ENCODE measurements around the gene RAB29.

The RAB29 gene

GRCh38 chr1:205748403-205749233 lies 26.7 kb downstream of the RAB29 start:
- peaks cover 49% of the 10 kb centered on the region for H3K36me3 ChIP-seq

GRCh38 chr1:205746757-205747412 lies 28.4 kb downstream of the RAB29 start:
- H3K36me3 ChIP-seq, result peaks cover 54% of the 10 kb centered on the region
- no peak for DNase-seq
- no peaks in the 10 kb centered on the region for H3K27me3 ChIP-seq (ENCODE audit: insufficient read depth, low read depth, severe bottlenecking)
- TF ChIP-seq CTCF (IDR thresholded peaks at IDR 0.05; ENCODE audit: low read depth, low read length), result no peak
- H3K27ac ChIP-seq, result no peak overlapping the region
- H3K4me3 ChIP-seq (ENCODE audit: low read depth, low read length), result no peak overlapping the region
- H3K9me3 ChIP-seq (ENCODE audit: severe bottlenecking), result no peaks in the 10 kb centered on the region

More at GRCh38 chr1:205748403-205749233, 26.7 kb downstream of the RAB29 start:
- DNase-seq, result no peak
- peak overlapping the region; percentile 60 for H3K4me3 ChIP-seq (ENCODE audit: low read depth, low read length)
- peak overlapping the region; percentile 98 for H3K27ac ChIP-seq
- no peaks in the 10 kb centered on the region for H3K27me3 ChIP-seq (ENCODE audit: insufficient read depth, low read depth, severe bottlenecking)
- H3K9me3 ChIP-seq (ENCODE audit: severe bottlenecking), result no peaks in the 10 kb centered on the region
- no peak for TF ChIP-seq CTCF (IDR thresholded peaks at IDR 0.05; ENCODE audit: low read depth, low read length)

- no peak for TF ChIP-seq CTCF (IDR thresholded peaks at IDR 0.05; ENCODE audit: low read depth, low read length)
- H3K27ac ChIP-seq, result no peak overlapping the region
- no peaks in the 10 kb centered on the region for H3K27me3 ChIP-seq (ENCODE audit: insufficient read depth, low read depth, severe bottlenecking)
- peaks cover 73% of the 10 kb centered on the region for H3K36me3 ChIP-seq
- no peak overlapping the region for H3K4me3 ChIP-seq (ENCODE audit: low read depth, low read length)
- no peak for DNase-seq
- no peaks in the 10 kb centered on the region for H3K9me3 ChIP-seq (ENCODE audit: severe bottlenecking)
Measured at GRCh38 chr1:205744403-205744802, 30.9 kb downstream of the RAB29 start.

GRCh38 chr1:205743977-205744376 lies 31.3 kb downstream of the RAB29 start:
- Histone ChIP-seq H3K9me3 (ENCODE audit: severe bottlenecking) (no peaks in the 10 kb centered on the region), H3K27me3 (ENCODE audit: insufficient read depth, low read depth, severe bottlenecking) (no peaks in the 10 kb centered on the region), H3K4me3 (ENCODE audit: low read depth, low read length) (no peak overlapping the region), H3K27ac (no peak overlapping the region), H3K36me3 (peaks cover 75% of the 10 kb centered on the region)
- TF ChIP-seq CTCF (IDR thresholded peaks at IDR 0.05; ENCODE audit: low read depth, low read length), result no peak
- DNase-seq, result no peak

GRCh38 chr1:205741681-205742080 lies 33.6 kb downstream of the RAB29 start:
- H3K4me3 ChIP-seq (ENCODE audit: low read depth, low read length), result no peak overlapping the region
- no peaks in the 10 kb centered on the region for H3K9me3 ChIP-seq (ENCODE audit: severe bottlenecking)
- no peak overlapping the region for H3K27ac ChIP-seq
- no peaks in the 10 kb centered on the region for H3K27me3 ChIP-seq (ENCODE audit: insufficient read depth, low read depth, severe bottlenecking)
- peaks cover 59% of the 10 kb centered on the region for H3K36me3 ChIP-seq
- no peak for TF ChIP-seq CTCF (IDR thresholded peaks at IDR 0.05; ENCODE audit: low read depth, low read length)
- DNase-seq, result no peak

Measured in WERI-Rb-1 (cell line).